ENCODE measurements around the gene PPM1M.
"Not testable (repeated sequence)": the region's sequence is repeated elsewhere in the genome, so short reads cannot be mapped to it uniquely, and the experiment has no call there.

PPM1M gene

DNA sequence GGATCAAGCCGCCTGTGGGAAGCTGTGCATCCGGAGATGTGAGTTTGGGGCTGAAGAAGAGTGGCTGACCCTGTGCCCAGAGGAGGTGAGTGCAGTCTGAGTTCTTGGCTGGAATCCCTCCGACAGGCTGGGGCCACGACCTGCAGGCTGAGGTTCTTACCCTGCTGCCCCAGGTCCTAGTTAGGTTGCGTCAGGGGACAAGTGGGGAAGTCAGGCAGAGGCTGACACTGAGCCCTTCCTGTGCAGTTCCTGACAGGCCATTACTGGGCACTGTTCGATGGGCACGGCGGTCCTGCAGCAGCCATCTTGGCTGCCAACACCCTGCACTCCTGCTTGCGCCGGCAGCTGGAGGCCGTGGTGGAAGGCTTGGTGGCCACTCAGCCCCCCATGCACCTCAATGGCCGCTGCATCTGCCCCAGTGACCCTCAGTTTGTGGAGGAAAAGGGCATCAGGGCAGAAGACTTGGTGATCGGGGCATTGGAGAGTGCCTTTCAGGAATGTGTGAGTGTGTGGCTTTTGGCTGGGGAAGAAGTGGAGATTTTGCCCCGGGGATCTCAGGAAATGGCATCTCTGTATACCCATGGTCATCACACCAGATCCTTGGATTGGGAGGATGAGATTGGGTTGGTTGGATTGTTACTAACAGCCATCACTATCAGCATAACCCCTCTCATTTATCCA, 1.3 kb downstream of the PPM1M start:
- no peak for DNase-seq (ENCODE audit: low spot score)

DNA sequence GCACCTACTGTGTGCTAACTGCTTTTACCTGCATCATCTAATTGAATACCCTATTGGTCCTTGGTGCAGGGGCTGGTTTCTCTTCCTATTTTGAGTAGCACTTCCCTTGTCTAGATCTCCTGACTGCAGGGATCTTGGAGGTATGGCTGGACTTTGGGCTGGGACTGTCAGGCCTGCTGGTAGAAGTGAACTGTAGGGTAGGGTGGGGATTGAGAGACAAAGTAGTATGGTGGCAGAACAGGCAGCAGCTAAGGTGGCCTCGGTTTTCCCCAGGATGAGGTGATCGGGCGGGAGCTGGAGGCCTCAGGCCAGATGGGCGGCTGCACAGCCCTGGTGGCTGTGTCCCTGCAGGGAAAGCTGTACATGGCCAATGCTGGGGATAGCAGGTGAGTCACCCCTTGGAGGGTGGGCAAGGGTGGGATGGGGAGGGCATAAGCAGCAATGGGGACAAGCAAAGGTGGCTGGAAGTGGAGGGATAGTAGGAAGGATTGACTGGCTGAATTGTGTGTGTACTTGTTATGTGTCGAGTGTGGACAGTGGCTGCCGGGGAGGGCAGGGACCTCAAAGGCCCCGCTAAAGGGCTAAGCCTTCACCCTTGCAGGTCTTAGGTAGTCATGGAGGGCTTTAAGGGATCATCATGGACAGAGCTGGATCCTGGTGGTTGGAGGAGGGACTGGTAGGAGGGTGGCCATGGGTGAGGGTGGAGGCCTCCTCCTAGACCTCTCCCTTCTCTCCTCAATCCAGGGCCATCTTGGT, 2.0 kb downstream of the PPM1M start:
- DNase-seq (ENCODE audit: low spot score), result no peak

DNA sequence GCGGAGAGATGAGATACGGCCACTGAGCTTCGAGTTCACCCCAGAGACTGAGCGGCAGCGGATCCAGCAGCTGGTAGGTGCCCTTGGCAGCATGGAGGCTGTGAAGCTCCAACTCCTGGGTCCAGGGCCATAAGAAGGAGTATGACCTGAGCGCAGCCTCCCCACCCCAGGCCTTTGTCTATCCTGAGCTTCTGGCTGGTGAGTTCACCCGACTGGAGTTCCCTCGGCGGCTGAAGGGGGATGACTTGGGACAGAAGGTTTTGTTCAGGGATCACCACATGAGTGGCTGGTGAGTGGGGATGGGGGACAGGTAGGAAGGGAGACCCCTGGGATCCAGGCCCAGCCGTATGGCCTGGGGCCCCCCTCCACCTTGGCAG, 2.6 kb downstream of the PPM1M start:
- no peak for DNase-seq (ENCODE audit: low spot score)

DNA sequence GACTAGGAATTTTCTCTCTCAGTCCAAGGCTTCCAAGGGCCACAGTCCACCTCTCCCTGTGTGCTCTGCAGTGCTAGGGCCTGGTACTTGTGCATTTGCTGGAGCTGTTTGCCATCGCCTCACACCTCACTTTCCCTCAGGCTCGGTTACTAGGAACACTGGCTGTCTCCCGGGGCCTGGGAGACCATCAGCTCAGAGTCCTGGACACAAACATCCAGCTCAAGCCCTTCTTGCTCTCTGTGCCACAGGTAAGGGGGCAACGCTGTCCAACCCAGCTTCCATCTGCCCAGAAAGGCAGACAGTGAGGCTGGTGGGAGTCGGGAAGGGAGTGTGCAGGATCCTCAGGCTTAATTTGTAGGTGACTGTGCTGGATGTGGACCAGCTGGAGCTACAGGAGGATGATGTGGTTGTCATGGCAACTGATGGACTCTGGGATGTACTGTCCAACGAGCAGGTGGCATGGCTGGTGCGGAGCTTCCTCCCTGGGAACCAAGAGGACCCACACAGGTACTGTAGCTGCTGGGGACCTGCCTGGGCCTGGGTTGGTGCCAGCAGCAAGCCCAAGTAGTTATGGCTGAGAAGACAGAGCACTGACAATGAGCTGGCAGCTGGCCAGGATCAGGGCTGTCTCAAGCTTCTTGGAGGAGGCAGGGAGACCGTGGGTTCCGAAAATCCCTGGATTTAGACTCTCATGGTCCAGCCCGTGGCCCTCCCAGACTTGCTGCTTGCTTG, 3.4 kb downstream of the PPM1M start:
- DNase-seq (ENCODE audit: low spot score), result no peak

DNA sequence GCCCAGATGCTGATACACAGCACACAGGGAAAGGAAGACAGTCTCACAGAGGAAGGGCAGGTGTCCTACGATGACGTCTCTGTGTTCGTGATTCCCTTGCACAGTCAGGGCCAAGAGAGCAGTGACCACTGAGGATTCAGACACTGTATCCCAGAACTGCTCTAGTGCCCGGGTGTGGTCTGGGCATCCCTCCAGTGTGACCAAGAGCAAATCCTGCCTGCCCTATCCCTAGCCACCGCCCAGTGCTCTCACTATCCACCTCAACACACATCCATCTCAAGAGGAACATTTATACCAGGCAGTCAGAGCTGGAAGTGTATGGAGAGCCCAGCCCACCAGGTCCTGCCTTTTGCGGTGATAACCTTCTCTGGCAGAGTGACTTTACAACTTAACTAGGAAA, 4.1 kb downstream of the PPM1M start:
- DNase-seq (ENCODE audit: low spot score), result no peak

DNA sequence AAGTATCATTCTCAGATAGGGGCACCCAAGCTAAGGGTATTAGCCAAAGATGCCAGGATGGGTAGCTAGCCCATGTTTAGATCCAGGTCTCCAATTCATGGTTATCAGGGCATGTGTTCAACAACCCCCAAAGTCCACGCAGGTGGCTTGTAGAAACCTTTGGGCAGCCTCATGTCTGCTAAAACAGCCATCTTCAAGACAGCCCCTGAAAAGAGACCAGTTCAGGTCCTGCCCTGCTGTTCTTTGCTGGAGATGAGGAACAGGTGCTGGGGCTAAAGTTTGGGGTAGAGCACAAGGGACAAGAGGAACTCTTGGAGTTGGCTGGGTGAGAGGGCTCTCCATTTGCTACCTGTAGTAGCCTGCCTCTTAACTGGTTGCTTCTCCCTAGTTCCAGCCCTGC, 4.6 kb downstream of the PPM1M start:
- no peak for DNase-seq (ENCODE audit: low spot score)

DNA sequence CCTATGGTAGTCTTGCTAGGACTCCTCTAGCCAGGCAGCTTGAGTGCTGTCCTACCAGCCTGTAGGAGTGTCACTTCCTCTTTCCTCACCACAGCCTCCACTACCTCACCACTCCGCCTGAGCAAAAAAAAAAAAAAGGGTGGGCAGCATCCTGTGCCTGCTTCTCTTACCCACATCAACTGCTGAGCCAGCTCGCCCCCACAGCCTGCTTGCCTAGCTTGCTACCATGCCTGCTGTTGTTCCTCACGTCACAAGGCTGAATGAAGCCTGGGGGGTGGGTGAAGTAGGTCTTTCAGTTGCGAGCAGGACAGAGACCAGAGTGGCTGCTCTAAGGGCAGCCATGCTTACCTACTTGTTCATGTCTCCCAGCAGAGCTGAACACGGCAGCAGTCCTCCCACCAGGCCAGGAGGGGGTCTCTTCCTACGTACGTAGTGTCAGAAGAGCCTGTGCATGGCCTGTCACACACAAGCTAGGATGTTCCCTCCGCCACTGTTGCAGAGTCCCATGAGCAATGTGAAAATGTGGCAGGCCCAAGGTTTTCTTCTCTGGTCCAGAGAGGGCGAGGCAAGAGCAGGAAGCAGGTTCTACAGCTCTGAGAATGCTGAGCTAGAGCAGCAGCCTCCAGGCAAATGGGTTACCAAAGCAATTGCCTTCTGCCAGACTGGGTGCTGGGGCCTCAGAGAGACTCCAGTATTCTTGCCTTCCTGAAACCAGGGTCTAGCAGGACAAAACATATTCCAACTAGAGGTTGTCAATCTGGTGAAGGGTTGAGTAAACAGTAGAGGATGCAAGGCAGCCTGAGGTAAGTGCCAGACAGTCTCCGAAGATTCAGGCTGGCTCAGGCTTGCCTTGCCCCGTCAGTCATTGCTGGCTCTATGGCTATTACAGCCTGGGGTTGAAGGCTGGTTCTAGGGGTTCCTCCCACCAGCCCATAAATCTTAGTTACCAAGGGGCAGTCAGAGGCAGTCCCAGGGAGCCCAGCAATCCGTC, 8.1 kb downstream of the PPM1M start:
- peak; percentile 19 for DNase-seq (ENCODE audit: low spot score)

DNA sequence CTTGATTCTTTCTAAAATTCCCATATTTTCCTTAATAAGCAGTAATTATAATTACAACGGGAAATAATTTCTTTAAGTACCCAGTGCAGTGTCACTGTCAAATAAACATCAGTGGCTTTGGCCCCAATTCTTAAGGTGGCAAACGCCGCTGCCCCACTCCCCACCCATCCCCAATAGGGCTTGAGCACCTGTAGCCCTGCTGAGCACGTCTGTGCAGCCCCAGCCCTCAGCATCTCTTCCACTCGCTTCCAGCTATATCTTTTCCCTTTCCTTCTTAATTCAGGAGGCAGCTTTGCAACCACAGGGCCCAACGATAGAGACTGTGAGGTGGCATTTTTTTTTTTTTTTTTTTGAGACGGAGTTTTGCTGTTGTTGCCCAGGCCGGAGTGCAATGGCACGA, 9.0 kb downstream of the PPM1M start:
- DNase-seq (ENCODE audit: low spot score), result no peak

DNA sequence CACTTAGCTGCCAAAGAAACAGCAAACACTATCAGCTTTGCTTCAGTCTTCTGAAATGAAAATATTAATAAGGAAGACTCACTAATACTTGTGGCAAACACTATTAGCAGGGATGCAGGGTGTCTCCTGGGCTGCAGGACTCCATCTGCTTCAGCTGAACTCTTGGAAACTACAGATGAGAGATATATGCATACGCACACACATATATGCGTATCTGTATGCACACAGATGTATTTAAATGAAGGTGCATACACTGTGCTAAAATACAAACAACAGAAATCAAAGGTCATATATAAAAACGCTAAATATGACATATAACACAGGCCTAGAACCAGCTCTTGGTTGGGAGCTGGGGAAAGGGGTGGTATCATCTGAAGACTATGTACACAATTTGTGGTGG, 10.6 kb downstream of the PPM1M start:
- no peak for DNase-seq (ENCODE audit: low spot score)

DNA sequence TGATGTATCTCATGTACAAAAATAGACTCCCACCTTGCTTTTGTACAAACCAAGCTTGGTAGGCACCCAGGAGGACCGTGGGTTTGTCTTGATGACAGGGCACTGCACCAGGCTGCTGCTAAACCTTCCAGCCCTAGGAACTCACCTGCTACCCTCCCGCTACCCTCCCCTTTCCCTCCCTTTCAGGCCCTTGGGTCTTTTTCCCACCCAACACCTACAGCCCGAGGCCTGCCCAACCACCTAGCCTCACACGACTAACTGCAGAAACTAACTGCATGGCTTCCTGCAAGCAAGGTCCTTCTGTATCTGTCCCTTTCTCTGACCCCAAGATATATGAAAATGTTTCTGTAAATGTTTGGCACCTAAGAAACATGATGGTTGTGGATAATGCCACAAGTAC, 11.1 kb downstream of the PPM1M start:
- no peak for DNase-seq (ENCODE audit: low spot score)

DNA sequence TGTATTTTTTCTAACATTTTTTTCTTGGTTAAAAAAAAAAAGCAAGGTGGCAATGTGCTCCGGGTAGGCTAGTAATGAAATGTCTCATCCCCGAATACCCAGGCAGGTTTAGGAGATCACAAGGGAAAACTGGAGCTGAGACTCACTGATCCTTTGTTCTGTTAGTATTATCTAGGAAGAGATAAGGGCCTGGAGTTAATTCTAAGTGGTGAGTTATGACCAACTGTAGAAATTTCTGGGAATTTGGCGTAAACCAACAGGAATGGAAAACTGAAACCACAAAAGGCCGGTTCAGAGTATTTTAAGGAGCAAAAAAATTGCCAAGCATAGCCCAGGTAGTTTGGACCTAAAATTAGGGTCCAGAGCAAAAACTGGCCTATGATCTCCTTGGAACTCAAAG, 12.4 kb downstream of the PPM1M start:
- no peak for DNase-seq (ENCODE audit: low spot score)

DNA sequence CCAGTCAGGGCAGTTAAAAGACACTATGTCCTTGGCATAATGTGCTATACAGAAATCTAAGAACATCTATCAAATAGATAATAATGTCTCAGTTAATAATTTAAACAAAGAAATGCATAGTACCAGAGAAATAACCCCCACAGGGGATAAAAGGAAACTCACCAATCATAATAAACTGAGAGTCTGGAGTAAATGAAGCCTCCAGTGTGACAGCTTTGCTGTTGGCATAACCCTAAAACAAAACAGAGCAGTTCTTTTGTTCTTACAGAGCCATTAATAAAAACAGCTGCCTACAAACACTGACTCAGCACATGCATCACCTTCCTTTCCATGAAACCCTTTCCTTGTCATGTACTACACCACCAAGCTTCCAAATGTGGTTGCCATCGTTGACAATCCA, 13.5 kb downstream of the PPM1M start:
- DNase-seq (ENCODE audit: low spot score), result no peak

DNA sequence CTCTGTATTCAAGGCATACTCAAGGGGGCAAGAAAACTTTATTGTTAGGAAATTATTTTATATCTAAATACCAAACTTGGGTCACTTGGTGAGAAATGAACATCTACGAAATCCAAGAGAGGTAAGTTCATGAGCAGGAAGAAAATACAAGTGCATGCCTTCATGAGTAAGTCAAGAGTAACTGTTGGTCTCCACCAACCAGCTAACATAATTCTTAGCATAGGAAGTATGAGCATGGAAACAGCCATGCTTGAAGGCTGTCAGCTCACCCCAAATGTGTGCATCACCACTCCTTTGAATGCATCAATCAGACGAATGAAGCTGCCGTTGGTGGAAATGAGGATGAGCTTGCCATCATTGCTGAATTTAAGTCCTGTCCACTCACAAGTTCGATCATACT, 13.9 kb downstream of the PPM1M start:
- no peak for DNase-seq (ENCODE audit: low spot score)

DNA sequence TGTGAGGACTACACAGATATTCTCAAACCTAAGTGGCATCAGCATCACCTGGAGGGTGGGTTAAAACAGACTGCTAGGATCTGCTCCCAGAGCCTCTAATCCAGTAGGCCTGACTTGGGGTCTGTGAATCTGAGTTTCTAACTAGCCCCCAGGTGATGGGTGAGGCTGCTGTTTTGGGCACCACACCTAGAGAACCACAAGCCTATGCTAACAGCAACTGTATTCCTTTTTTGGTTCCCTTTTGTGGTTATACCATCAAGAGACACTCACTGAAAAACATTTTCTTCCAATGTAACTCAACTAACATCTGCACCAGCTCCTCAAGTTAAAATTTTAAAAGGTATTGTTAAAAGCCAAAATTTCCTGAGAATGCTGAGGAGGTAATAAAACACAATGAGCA, 16.9 kb downstream of the PPM1M start:
- no peak for DNase-seq (ENCODE audit: low spot score)

DNA sequence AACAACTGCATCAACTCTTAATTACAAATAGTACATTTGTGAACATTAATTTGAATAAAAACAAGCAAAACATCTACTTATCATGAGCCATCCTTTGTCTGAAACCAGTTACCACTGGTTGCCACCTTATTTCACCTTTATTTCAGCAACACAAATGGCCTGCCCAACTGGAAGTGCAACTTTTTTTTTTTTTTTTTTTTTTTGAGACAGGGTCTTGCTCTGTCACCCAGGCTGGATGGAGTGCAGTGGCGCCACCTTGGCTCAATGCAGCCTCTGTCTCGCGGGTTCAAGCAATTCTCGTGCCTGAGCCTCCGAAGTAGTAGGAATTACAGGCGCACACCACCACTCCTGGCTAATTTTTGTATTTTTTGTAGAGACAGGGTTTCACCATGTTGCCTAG, 19.8 kb downstream of the PPM1M start:
- no peak for DNase-seq (ENCODE audit: low spot score)

DNA sequence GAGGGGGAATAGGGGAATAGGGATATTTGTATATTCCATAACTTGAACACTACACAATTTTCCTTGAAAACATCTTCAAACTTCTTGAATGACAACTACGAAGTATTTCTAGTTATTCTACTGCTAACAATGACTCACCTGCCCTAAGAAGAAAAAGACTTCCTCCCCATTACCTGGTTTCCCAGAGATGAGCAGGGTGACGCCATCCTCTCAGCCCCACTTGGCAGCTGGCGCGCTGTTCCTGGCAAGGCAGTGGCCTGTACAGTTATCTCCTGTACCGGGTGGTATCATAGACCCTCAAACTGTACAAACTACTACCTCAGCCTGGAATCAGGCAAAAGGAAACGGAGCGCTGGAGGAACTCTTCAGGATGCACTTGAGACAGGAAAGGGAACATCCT, 22.5 kb downstream of the PPM1M start:
- no peak for DNase-seq (ENCODE audit: low spot score)

DNA sequence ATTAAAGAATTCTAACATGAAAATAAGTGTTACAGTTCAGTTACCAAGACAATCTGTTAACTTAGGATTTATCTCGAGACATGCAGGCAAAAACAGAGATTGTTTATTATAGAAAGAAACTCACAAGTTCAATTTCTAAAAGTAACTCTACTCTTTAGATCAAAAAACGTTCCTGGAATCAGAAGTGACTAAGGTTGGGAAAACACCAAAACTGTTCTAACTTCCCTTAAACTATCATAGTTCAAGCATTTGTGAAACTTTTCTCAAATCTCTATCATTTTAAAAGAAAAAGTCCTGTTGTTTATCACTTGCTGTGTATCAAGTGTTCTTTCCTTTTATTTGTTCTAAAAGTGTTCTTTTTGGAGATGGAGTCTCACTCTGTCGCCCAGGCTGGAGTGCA, 24.2 kb downstream of the PPM1M start:
- no peak for DNase-seq (ENCODE audit: low spot score)

DNA sequence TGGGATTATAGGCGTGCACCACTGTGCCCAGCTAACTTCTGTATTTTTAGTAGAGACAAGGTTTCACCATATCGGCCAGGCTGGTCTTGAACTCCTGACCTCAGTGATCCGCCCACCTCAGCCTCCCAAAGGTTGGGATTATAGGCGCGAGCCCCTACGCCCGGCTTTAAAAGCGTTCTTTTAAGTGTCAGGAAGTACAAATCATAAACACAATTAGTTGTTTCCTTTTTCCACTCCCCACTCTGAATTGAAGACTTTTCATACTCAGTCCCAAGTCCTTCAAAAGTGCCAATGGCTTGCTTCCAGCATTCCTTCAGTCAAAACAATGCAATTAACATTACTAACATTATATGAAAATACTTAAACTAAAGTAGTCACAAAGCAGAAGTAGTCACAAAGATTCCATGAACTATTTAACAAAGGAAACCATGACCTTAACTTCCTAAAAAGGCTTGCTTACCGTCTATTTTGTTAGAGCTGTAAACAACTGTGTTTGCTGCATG, 24.7 kb downstream of the PPM1M start:
- no peak for DNase-seq (ENCODE audit: low spot score)

DNA sequence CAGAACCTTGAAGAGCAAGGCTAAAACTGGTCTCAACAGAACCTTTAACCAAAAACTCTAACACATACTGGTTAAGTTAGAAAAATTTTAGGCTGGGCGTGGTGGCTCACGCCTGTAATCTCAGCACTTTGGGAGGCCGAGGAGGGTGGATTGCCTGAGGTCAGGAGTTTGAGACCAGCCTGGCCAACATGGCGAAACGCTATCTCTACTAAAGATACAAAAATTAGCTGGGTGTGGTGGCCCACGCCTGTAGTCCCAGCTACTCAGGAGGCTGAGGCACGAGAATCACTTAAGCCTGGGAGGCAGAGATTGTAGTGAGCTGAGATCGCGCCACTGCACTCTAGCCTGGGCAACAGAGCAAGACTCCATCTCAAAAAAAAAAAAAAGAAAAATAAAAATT, 26.6 kb downstream of the PPM1M start:
- not testable (repeated sequence) for DNase-seq (ENCODE audit: low spot score)

DNA sequence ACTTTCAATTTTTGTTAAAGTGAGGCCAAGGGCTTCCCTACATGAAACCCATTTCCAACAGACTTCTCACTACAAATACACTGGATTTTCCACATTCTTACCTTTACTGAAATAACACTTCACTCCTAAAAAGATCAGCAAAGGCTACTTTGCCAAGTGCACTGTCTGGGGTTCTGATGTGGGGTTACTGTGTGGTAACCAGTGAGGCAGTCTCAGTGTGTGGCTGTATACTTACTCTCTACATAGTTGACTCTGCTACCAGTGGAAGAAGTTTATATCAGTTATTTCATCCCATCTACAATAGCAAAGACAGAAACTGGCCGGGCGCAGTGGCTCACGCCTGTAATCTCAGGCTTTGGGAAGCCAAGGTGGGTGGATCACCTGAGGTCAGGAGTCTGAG, 27.3 kb downstream of the PPM1M start:
- no peak for DNase-seq (ENCODE audit: low spot score)

DNA sequence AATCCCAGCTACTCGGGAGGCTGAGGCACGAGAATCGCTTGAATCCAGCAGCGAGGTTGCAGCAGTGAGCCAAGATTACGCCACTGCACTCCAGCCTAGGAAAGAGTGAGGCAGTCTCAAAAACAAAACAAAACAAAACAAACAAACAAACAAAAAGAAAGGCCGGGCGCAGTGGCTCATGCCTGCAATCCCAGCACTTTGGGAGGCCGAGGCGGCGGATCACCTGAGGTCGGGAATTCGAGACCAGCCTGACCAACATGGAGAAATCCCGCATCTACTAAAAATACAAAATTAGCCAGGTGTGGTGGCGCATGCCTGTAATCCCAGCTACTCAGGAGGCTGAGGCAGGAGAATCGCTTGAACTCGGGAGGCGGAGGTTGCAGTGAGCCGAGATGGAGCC, 29.2 kb downstream of the PPM1M start:
- not testable (repeated sequence) for DNase-seq (ENCODE audit: low spot score)
